ENCODE results near the gene TRIM6. TPM values are rescaled to one million over a fixed set of nuclear protein-coding genes. Genes with fewer than 3 reads are reported as not detected.

The TRIM6 gene
- total RNA-seq, 1 experiment from 2014 or later: 30.2 TPM

DNA sequence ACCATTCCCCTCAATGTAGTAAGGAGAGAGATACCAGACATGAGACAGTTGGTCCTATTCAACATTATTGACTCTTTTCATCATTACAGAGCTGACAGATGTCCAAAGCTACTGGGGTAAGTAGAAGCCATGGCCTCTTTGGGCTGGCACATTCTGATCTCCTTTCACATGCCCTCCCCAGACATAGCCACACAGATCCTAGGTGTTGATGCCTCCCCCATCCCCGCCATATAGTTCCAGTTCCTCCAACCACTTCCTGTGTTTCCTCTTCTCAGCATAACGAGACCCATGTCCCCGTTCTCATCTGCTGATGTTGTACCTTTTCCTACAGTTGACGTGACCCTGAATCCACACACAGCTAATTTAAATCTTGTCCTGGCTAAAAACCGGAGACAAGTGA, 14.0 kb downstream of the TRIM6 start:
- no peak for DNase-seq (ENCODE audit: low spot score)
- CTCF ChIA-PET: no interaction called here
- Mint-ChIP-seq H3K36me3 (peaks cover 65% of the 10 kb centered on the region), H3K27ac (no peak overlapping the region), H3K9me3 (no peaks in the 10 kb centered on the region), H3K4me3 (no peak overlapping the region), H3K4me1 (no peaks in the 10 kb centered on the region), H3K27me3 (ENCODE audit: low read depth) (no peaks in the 10 kb centered on the region)
- POLR2A ChIA-PET: no interaction called here
- TF ChIP-seq, protein P1, sequence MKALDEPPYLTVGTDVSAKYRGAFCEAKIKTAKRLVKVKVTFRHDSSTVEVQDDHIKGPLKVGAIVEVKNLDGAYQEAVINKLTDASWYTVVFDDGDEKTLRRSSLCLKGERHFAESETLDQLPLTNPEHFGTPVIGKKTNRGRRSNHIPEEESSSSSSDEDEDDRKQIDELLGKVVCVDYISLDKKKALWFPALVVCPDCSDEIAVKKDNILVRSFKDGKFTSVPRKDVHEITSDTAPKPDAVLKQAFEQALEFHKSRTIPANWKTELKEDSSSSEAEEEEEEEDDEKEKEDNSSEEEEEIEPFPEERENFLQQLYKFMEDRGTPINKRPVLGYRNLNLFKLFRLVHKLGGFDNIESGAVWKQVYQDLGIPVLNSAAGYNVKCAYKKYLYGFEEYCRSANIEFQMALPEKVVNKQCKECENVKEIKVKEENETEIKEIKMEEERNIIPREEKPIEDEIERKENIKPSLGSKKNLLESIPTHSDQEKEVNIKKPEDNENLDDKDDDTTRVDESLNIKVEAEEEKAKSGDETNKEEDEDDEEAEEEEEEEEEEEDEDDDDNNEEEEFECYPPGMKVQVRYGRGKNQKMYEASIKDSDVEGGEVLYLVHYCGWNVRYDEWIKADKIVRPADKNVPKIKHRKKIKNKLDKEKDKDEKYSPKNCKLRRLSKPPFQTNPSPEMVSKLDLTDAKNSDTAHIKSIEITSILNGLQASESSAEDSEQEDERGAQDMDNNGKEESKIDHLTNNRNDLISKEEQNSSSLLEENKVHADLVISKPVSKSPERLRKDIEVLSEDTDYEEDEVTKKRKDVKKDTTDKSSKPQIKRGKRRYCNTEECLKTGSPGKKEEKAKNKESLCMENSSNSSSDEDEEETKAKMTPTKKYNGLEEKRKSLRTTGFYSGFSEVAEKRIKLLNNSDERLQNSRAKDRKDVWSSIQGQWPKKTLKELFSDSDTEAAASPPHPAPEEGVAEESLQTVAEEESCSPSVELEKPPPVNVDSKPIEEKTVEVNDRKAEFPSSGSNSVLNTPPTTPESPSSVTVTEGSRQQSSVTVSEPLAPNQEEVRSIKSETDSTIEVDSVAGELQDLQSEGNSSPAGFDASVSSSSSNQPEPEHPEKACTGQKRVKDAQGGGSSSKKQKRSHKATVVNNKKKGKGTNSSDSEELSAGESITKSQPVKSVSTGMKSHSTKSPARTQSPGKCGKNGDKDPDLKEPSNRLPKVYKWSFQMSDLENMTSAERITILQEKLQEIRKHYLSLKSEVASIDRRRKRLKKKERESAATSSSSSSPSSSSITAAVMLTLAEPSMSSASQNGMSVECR (CRISPR knock-in tag; IDR thresholded peaks at IDR 0.05; ENCODE audit: borderline replicate concordance): no peak
- TF ChIP-seq, protein P2, sequence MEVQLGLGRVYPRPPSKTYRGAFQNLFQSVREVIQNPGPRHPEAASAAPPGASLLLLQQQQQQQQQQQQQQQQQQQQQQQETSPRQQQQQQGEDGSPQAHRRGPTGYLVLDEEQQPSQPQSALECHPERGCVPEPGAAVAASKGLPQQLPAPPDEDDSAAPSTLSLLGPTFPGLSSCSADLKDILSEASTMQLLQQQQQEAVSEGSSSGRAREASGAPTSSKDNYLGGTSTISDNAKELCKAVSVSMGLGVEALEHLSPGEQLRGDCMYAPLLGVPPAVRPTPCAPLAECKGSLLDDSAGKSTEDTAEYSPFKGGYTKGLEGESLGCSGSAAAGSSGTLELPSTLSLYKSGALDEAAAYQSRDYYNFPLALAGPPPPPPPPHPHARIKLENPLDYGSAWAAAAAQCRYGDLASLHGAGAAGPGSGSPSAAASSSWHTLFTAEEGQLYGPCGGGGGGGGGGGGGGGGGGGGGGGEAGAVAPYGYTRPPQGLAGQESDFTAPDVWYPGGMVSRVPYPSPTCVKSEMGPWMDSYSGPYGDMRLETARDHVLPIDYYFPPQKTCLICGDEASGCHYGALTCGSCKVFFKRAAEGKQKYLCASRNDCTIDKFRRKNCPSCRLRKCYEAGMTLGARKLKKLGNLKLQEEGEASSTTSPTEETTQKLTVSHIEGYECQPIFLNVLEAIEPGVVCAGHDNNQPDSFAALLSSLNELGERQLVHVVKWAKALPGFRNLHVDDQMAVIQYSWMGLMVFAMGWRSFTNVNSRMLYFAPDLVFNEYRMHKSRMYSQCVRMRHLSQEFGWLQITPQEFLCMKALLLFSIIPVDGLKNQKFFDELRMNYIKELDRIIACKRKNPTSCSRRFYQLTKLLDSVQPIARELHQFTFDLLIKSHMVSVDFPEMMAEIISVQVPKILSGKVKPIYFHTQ (CRISPR knock-in tag; IDR thresholded peaks at IDR 0.05): no peak
- no peak for TF ChIP-seq MYBL2 (CRISPR knock-in tag; IDR thresholded peaks at IDR 0.05)
- no peak for TF ChIP-seq RORB (CRISPR knock-in tag; IDR thresholded peaks at IDR 0.05)
- TF ChIP-seq, protein P3, sequence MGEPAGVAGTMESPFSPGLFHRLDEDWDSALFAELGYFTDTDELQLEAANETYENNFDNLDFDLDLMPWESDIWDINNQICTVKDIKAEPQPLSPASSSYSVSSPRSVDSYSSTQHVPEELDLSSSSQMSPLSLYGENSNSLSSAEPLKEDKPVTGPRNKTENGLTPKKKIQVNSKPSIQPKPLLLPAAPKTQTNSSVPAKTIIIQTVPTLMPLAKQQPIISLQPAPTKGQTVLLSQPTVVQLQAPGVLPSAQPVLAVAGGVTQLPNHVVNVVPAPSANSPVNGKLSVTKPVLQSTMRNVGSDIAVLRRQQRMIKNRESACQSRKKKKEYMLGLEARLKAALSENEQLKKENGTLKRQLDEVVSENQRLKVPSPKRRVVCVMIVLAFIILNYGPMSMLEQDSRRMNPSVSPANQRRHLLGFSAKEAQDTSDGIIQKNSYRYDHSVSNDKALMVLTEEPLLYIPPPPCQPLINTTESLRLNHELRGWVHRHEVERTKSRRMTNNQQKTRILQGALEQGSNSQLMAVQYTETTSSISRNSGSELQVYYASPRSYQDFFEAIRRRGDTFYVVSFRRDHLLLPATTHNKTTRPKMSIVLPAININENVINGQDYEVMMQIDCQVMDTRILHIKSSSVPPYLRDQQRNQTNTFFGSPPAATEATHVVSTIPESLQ (CRISPR knock-in tag; IDR thresholded peaks at IDR 0.05): no peak
- ATAC-seq: no peak

DNA sequence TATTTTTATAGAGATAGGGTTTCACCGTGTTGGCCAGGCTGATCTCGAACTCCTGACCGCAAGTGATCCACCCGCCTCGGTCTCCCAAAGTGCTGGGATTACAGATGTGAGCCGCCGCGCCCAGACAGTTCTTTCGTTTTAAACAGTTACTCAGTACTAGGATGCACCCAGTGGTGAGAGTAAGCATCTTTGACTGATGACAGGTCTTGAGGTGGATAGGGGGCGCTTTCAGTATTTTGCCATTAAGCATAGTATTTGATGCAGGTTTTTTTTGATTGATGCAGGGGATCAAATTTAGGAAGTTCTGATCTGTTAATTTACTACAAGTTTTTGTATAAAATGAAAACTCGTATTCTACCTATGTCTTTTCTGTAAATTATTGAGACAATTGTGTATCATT, 15.2 kb downstream of the TRIM6 start:
- no peaks in the 10 kb centered on the region for H3K27me3 Mint-ChIP-seq (ENCODE audit: low read depth)
- H3K9me3 Mint-ChIP-seq: no peaks in the 10 kb centered on the region
- ChIA-PET CTCF (interaction anchor here (2.4 kb wide), 1 partner anchor 11 kb away, joined by 8 read pairs; no protein-coding TSS in a partner anchor), POLR2A (no interaction called here)
- H3K4me1 Mint-ChIP-seq: no peaks in the 10 kb centered on the region
- ATAC-seq: peak; percentile 87
- no peak overlapping the region for H3K4me3 Mint-ChIP-seq
- peaks cover 53% of the 10 kb centered on the region for H3K36me3 Mint-ChIP-seq
- DNase-seq (ENCODE audit: low spot score): no peak
- no peak overlapping the region for H3K27ac Mint-ChIP-seq
- TF ChIP-seq FOXJ3 (CRISPR knock-in tag; IDR thresholded peaks at IDR 0.05; ENCODE audit: borderline replicate concordance) (no peak), PRRX2 (CRISPR knock-in tag; IDR thresholded peaks at IDR 0.05) (no peak), FOXP1 (CRISPR knock-in tag; IDR thresholded peaks at IDR 0.05; ENCODE audit: borderline replicate concordance) (no peak), GABPB1 (CRISPR knock-in tag; IDR thresholded peaks at IDR 0.05) (no peak), FOXK1 (CRISPR knock-in tag; IDR thresholded peaks at IDR 0.05) (no peak), ZNF232 (CRISPR knock-in tag; IDR thresholded peaks at IDR 0.05) (no peak), NFATC4 (CRISPR knock-in tag; IDR thresholded peaks at IDR 0.05) (no peak), ESRRA (CRISPR knock-in tag; IDR thresholded peaks at IDR 0.05; ENCODE audit: borderline replicate concordance) (no peak), IRF2 (CRISPR knock-in tag; IDR thresholded peaks at IDR 0.05; ENCODE audit: borderline replicate concordance, low read depth) (no peak)
- TF ChIP-seq, protein P2 (CRISPR knock-in tag; IDR thresholded peaks at IDR 0.05): no peak
- TF ChIP-seq, protein P4, sequence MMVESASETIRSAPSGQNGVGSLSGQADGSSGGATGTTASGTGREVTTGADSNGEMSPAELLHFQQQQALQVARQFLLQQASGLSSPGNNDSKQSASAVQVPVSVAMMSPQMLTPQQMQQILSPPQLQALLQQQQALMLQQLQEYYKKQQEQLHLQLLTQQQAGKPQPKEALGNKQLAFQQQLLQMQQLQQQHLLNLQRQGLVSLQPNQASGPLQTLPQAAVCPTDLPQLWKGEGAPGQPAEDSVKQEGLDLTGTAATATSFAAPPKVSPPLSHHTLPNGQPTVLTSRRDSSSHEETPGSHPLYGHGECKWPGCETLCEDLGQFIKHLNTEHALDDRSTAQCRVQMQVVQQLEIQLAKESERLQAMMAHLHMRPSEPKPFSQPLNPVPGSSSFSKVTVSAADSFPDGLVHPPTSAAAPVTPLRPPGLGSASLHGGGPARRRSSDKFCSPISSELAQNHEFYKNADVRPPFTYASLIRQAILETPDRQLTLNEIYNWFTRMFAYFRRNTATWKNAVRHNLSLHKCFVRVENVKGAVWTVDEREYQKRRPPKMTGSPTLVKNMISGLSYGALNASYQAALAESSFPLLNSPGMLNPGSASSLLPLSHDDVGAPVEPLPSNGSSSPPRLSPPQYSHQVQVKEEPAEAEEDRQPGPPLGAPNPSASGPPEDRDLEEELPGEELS (CRISPR knock-in tag; IDR thresholded peaks at IDR 0.05): no peak
- TF ChIP-seq, protein P3 (CRISPR knock-in tag; IDR thresholded peaks at IDR 0.05): no peak
- TF ChIP-seq, protein P5, sequence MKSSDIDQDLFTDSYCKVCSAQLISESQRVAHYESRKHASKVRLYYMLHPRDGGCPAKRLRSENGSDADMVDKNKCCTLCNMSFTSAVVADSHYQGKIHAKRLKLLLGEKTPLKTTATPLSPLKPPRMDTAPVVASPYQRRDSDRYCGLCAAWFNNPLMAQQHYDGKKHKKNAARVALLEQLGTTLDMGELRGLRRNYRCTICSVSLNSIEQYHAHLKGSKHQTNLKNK (CRISPR knock-in tag; IDR thresholded peaks at IDR 0.05): no peak

All from WTC11 (cell line).